ENCODE measurements around the gene EZR.
A peak's percentile ranks its signal among the peaks of the same experiment; 100 is the strongest.

The EZR gene

DNA sequence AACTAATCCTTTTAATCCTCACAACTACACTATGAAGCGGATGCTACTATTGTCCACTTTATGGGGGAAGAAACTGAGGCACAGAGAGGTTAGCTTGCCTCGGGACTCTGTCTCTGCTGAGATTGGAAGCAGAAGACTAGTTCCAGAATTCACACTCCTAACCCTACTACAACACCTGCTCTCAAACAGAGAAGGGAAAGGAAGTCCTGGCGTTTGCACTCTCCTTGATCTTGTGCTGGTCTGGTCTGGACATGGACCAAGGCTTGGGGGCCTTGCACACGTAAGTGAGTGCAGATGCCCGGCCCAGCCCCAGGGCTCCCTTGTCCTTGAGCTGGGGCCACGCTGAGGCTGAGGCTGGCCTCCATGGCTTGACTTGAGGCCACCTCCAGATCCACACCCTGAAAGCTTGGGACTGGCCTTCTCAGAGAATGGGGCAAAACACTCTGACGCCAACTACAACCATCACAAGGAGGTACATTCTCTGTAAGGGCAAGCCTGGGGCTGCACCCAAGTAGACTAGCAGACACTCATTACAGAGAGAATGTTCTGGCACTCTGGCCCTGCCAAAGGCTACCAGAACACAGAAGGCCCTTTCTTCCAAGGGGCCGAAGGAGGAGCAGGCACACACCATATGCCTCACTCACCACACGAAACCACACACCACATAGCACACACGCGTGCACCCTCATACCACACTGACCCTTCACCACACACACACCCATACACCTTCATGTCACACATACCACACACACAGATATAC is 33.3 kb upstream of the EZR start:
- peak overlapping the region; percentile 97 for H3K27ac ChIP-seq
- ChIA-PET CTCF (no interaction called here), POLR2A (ENCODE audit: low non-redundant PET) (no interaction called here)
- no peak for DNase-seq (ENCODE audit: low spot score)
- TF ChIP-seq, protein P1, sequence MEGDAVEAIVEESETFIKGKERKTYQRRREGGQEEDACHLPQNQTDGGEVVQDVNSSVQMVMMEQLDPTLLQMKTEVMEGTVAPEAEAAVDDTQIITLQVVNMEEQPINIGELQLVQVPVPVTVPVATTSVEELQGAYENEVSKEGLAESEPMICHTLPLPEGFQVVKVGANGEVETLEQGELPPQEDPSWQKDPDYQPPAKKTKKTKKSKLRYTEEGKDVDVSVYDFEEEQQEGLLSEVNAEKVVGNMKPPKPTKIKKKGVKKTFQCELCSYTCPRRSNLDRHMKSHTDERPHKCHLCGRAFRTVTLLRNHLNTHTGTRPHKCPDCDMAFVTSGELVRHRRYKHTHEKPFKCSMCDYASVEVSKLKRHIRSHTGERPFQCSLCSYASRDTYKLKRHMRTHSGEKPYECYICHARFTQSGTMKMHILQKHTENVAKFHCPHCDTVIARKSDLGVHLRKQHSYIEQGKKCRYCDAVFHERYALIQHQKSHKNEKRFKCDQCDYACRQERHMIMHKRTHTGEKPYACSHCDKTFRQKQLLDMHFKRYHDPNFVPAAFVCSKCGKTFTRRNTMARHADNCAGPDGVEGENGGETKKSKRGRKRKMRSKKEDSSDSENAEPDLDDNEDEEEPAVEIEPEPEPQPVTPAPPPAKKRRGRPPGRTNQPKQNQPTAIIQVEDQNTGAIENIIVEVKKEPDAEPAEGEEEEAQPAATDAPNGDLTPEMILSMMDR (conservative IDR thresholded peaks at IDR 0.05; ENCODE audit: low read depth): no peak

DNA sequence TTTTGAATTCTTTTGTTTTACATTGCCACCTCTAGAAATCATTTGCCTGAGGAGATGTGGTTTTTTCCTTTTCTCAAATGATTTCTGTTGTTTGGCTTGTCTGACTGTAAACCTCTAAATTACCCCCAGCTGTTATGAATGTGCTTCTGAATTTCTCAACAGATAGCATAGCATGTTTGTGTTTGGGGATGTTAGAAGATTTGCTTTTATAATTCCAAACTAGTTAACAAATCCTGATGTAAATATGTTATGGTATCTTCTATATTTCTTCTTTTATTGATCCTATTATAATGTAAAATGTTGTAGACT is 31.6 kb upstream of the EZR start:
- POLR2A ChIA-PET (ENCODE audit: low non-redundant PET): no interaction called here
- TF ChIP-seq, protein P1 (conservative IDR thresholded peaks at IDR 0.05; ENCODE audit: low read depth): no peak
- H3K27ac ChIP-seq: peak overlapping the region; percentile 97
- no peak for DNase-seq (ENCODE audit: low spot score)
- CTCF ChIA-PET: no interaction called here

DNA sequence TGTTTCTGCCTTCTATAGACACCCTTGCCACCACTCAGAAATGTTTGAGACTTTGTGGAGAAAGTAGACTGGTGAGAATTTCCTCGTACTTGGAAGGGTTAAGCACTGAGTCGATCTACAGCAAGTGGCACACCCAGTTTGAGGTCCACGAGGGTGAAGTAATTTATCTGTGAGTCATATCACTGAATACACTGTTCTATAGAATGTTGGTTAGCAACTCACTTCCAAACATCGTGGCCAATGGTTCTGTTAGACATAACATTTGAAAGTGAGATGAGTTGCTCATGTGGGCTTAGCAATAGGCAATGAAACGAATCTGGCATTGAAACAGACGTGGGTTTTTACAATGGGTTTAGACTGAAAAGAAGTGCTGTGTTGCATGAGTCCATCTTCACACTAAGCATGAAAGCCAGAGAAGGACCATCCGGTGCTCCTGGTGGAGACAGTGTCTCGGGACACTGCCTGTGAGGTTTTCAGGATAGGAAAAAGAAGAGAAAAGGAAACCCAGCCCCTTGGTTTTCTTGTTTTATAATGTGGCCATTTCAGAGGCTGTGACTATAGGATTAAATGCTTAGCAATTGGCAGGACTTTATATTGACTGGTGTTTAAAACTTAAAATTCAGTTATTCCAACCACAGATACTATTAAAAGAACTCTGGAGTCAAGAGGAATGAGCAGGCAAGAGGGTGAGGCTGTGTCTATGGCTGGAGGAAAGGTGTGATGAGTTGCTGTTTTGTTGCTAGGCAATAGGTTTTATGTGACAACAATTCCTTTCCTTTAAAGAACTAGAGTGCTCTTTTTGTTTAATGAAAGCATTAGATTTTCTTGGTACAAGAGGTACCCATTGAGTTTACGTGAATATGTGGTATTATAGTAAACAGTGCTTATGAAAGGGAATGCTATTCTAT is 31.0 kb upstream of the EZR start:
- TF ChIP-seq, protein P1 (conservative IDR thresholded peaks at IDR 0.05; ENCODE audit: low read depth): no peak
- ChIA-PET CTCF (no interaction called here), POLR2A (ENCODE audit: low non-redundant PET) (no interaction called here)
- peak overlapping the region; percentile 81 for H3K27ac ChIP-seq
- DNase-seq (ENCODE audit: low spot score): peak; percentile 93

DNA sequence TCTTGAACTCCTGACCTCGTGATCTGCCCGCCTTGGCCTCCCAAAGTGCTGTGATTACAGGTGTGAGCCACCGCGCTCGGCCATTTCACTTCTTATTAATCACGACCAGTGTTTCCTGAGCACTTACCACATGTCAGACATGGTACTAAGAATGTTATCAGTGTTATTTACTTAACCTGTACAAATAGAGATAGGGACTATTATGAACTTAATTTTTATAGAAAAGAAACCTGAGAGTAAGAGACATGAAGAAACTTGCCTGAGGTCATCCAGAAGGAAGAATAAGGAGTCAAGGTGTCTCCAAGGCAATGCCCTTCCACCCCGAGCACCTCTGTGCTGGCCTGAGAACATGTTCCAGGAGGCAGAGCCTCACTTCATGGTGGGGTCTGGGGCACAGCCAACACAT is 29.3 kb upstream of the EZR start:
- H3K27ac ChIP-seq: peak overlapping the region; percentile 81
- TF ChIP-seq, protein P1 (conservative IDR thresholded peaks at IDR 0.05; ENCODE audit: low read depth): no peak

DNA sequence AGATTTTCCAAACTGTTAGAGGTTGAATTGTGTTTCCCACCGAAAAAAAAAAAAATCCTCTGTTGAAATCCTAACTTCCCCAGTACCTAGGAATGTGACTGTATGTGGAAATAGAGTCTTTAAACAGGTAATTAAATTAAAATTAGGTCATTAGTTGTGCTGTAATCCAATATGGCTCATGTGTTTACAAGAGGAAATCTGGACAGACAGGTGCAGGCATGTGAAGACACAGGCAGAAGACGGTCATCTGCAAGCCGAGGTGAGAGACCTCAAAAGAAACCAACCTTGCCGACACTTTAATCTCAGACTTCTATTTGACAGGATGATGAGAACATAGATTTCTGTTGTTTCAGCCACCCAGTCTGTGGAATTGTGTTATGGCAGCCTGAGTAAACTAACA is 28.6 kb upstream of the EZR start:
- TF ChIP-seq, protein P1 (conservative IDR thresholded peaks at IDR 0.05; ENCODE audit: low read depth): no peak
- ChIA-PET CTCF (interaction anchor here (1.3 kb wide), 1 partner anchor 144 kb away, joined by 4 read pairs; no protein-coding TSS in a partner anchor), POLR2A (ENCODE audit: low non-redundant PET) (no interaction called here)
- DNase-seq (ENCODE audit: low spot score): no peak
- peak overlapping the region; percentile 81 for H3K27ac ChIP-seq

More for the DNA sequence above, 29.3 kb upstream of the EZR start:
- no peak for DNase-seq (ENCODE audit: low spot score)
- CTCF ChIA-PET: interaction anchor here (0.6 kb wide), 1 partner anchor 975 kb away, joined by 3 read pairs; no protein-coding TSS in a partner anchor
- POLR2A ChIA-PET (ENCODE audit: low non-redundant PET): no interaction called here

DNA sequence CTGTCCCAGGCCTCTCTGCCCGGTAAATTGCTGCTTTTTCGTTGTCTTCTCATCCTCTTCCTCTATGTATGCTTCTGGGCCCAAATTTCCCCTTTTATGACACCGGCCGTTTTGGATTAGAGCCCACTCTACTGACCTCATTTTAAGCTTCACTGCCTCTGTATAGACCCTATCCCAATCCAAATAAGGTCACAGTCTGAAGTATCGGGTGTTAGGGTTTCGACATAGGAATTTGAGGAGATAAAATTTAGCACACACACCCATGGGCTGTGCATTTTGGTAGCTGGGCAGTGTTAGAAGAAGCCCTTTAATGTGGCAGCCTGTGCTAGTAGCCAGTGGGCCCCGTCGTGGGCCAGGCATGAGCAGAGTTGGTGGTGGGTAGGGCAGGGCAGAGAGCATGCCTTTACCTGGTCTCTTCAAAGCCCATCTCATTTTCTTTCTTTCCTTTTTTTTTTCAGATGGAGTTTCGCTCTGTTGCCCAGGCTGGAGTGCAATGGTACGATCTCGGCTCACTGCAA is 27.9 kb upstream of the EZR start:
- ChIA-PET CTCF (interaction anchor here (1.3 kb wide), 1 partner anchor 143 kb away, joined by 4 read pairs; no protein-coding TSS in a partner anchor), POLR2A (ENCODE audit: low non-redundant PET) (no interaction called here)
- no peak for DNase-seq (ENCODE audit: low spot score)
- H3K27ac ChIP-seq: peak overlapping the region; percentile 56
- TF ChIP-seq, protein P1 (conservative IDR thresholded peaks at IDR 0.05; ENCODE audit: low read depth): no peak

Measured in RWPE1 (cell line).